HFFc6 (cell line): ENCODE results near the gene DHRS13. TPM values are rescaled to one million over a fixed set of nuclear protein-coding genes. Genes with fewer than 3 reads are reported as not detected.
"Not testable (repeated sequence)": the region's sequence is repeated elsewhere in the genome, so short reads cannot be mapped to it uniquely, and the experiment has no call there.

ENCODE experiments used
- DNase-seq: peaks from one replicate; pipeline ENCODE4 v3.0.0-alpha.2; 2018
- H3K27ac Mint-ChIP-seq: 2 replicates; pipeline ENCODE4 v1.8.0; 2020; ENCODE audit warnings: mild to moderate bottlenecking, mixed read lengths
- H3K27me3 Mint-ChIP-seq: 2 replicates; pipeline ENCODE4 v1.8.0; 2021; ENCODE audit warnings: mild to moderate bottlenecking, moderate library complexity, mixed read lengths; ENCODE audit not compliant: insufficient read depth
- H3K36me3 Mint-ChIP-seq: 2 replicates; pipeline ENCODE4 v1.8.0; 2021; ENCODE audit warnings: low read depth, mixed read lengths
- H3K4me1 Mint-ChIP-seq: 2 replicates; pipeline ENCODE4 v1.8.0; 2020; ENCODE audit warnings: low read depth, mixed read lengths
- H3K4me3 Mint-ChIP-seq: 2 replicates; pipeline ENCODE4 v1.8.0; 2020; ENCODE audit warnings: mild to moderate bottlenecking, moderate library complexity, mixed read lengths
- H3K9me3 Mint-ChIP-seq: 2 replicates; pipeline ENCODE4 v1.8.0; 2020; ENCODE audit warnings: mild to moderate bottlenecking, mixed read lengths
- CTCF ChIP-seq: fragments of 200-600 bp; sonication (generic); IDR thresholded peaks from 2 replicates; pipeline ENCODE4 v1.5.0; 2021; ENCODE audit warnings: antibody characterized with exemption, mild to moderate bottlenecking
- total RNA-seq, 6 experiments: library from RNA; stranded (reverse); fragmentation: NEBNext Ultra II Directional; extraction: Animal tissue kit (Norgen Biotek cat#: 25700); gene quantifications; 2 replicates in 1 of 6; 3 replicates in 5 of 6; pipeline ENCODE4 v1.2.3, GENCODE V29; 2021

DHRS13 gene
- total RNA-seq, 6 experiments from 2014 or later: 1.5 to 3.0 (median 2.2) TPM

GRCh38 chr17:28878158-28878910 is 24.5 kb downstream of the DHRS13 start:
- no peak overlapping the region; the same call in 1 of the 2 replicates for H3K27ac Mint-ChIP-seq
- H3K4me1 Mint-ChIP-seq: peaks cover 19% of the 10 kb centered on the region
- no peak overlapping the region for H3K4me3 Mint-ChIP-seq
- H3K27me3 Mint-ChIP-seq: peaks cover 4% of the 10 kb centered on the region; the same call in 1 of the 2 replicates
- TF ChIP-seq CTCF: no peak
- DNase-seq: no peak
- H3K9me3 Mint-ChIP-seq: no peaks in the 10 kb centered on the region
- peaks cover 11% of the 10 kb centered on the region; the same call in 1 of the 2 replicates for H3K36me3 Mint-ChIP-seq

- not testable (repeated sequence) for DNase-seq, H3K27me3 Mint-ChIP-seq, H3K9me3 Mint-ChIP-seq, H3K4me3 Mint-ChIP-seq, H3K27ac Mint-ChIP-seq
- Mint-ChIP-seq H3K4me1 (peaks cover 19% of the 10 kb centered on the region), H3K36me3 (peaks cover 10% of the 10 kb centered on the region; the same call in 1 of the 2 replicates)
Observed at GRCh38 chr17:28877150-28877711, 25.6 kb downstream of the DHRS13 start.

- no peak for TF ChIP-seq CTCF
- H3K4me1 Mint-ChIP-seq: peaks cover 19% of the 10 kb centered on the region
Observed at GRCh38 chr17:28875848-28876550, 26.9 kb downstream of the DHRS13 start.

GRCh38 chr17:28874750-28875149 is 28.1 kb downstream of the DHRS13 start:
- Mint-ChIP-seq H3K4me1 (peaks cover 19% of the 10 kb centered on the region), H3K36me3 (no peaks in the 10 kb centered on the region), H3K4me3 (no peak overlapping the region), H3K27me3 (peaks cover 4% of the 10 kb centered on the region), H3K27ac (no peak overlapping the region), H3K9me3 (no peaks in the 10 kb centered on the region)
- no peak for TF ChIP-seq CTCF
- no peak for DNase-seq

More at GRCh38 chr17:28875848-28876550, 26.9 kb downstream of the DHRS13 start:
- H3K36me3 Mint-ChIP-seq: peaks cover 5% of the 10 kb centered on the region; the same call in 1 of the 2 replicates
- peaks cover 4% of the 10 kb centered on the region for H3K27me3 Mint-ChIP-seq
- H3K4me3 Mint-ChIP-seq: no peak overlapping the region
- no peak for DNase-seq
- H3K9me3 Mint-ChIP-seq: no peaks in the 10 kb centered on the region
- H3K27ac Mint-ChIP-seq: no peak overlapping the region

- H3K4me3 Mint-ChIP-seq: no peak overlapping the region
- no peak overlapping the region for H3K27ac Mint-ChIP-seq
- H3K36me3 Mint-ChIP-seq: no peaks in the 10 kb centered on the region
- TF ChIP-seq CTCF: no peak
- DNase-seq: no peak
- peaks cover 4% of the 10 kb centered on the region for H3K27me3 Mint-ChIP-seq
- H3K4me1 Mint-ChIP-seq: peaks cover 15% of the 10 kb centered on the region
- H3K9me3 Mint-ChIP-seq: no peaks in the 10 kb centered on the region
Observed at GRCh38 chr17:28873839-28874238, 29.0 kb downstream of the DHRS13 start.
